ENCODE measurements around the gene SLC26A8. TPM values are rescaled to one million over a fixed set of nuclear protein-coding genes. Genes with fewer than 3 reads are reported as not detected.

Gene SLC26A8
- polyA plus RNA-seq, 3 donors: 0.52 to 1.7 (median 1.5) TPM

DNA sequence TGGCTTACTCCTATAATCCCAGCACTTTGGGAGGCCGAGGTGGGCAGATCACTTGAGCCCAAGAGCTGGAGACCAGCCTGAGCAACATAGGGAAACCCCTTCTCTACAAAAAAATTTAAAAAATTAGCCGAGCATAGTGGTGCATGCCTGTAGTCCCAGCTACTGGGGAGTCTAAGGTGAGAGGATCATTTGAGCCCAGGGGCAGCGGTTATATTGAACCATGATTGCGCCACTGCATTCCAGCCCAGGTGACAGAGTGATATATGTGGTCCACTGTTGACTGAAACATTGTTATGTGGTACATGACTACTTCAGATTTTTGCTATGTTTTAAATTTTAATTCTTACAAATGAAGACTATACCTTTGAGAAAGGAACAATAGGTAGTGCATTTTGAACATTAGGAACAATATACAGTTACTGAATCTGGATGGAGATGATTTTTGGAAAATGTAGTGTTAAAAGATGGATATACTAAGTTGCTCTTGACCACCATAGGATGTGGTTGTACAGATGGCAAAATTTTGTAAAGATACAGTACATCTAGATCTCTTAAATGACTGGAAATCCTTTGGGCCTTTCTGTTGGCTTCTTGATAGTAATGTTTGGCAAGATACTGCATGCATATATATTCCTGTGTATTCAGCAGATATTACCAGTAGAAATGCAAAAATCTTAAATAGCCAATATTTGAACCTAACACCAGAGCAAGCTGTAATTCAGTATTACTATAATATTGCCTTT, 39.0 kb upstream of the SLC26A8 start:
- TF ChIP-seq, protein P1, sequence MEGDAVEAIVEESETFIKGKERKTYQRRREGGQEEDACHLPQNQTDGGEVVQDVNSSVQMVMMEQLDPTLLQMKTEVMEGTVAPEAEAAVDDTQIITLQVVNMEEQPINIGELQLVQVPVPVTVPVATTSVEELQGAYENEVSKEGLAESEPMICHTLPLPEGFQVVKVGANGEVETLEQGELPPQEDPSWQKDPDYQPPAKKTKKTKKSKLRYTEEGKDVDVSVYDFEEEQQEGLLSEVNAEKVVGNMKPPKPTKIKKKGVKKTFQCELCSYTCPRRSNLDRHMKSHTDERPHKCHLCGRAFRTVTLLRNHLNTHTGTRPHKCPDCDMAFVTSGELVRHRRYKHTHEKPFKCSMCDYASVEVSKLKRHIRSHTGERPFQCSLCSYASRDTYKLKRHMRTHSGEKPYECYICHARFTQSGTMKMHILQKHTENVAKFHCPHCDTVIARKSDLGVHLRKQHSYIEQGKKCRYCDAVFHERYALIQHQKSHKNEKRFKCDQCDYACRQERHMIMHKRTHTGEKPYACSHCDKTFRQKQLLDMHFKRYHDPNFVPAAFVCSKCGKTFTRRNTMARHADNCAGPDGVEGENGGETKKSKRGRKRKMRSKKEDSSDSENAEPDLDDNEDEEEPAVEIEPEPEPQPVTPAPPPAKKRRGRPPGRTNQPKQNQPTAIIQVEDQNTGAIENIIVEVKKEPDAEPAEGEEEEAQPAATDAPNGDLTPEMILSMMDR (IDR thresholded peaks at IDR 0.05): no peak
- H3K9ac ChIP-seq (ENCODE audit: insufficient read depth, low read length, poor library complexity, severe bottlenecking): no peak overlapping the region
- no peak overlapping the region for H3K4me3 ChIP-seq (replicated peaks in 1 of 3; ENCODE audit: low read depth in 2 of 3, low read length in 3 of 3)
- peaks cover 46 to 88% of the 10 kb centered on the region in 2 donors for H3K36me3 ChIP-seq (replicated peaks in 1 of 2; ENCODE audit: control insufficient read depth in 1 of 2, insufficient read depth in 2 of 2, low read length in 2 of 2)
- peaks cover 100% of the 10 kb centered on the region for H4K20me1 ChIP-seq (ENCODE audit: insufficient read depth, low read length)
- DNase-seq: no peak
- peaks cover 40% of the 10 kb centered on the region for H3K4me1 Mint-ChIP-seq
- H3K27me3 ChIP-seq (ENCODE audit: control insufficient read depth in 2 of 2, insufficient read depth in 2 of 2, low read length in 2 of 2): no peaks in the 10 kb centered on the region
- no peak overlapping the region for H2AFZ ChIP-seq (ENCODE audit: insufficient read depth, low read depth, low read length, poor library complexity, severe bottlenecking)
- peaks cover 100% of the 10 kb centered on the region for H3K79me2 ChIP-seq (ENCODE audit: insufficient read depth, low read length)
- H3K27ac ChIP-seq (ENCODE audit: low read depth in 1 of 2, low read length in 2 of 2): peak overlapping the region in 1 of 2 donors; percentile 60
- no peak overlapping the region for H3K4me3 Mint-ChIP-seq
- peaks cover 42 to 73% of the 10 kb centered on the region in 2 donors for H3K36me3 Mint-ChIP-seq
- H3K4me1 ChIP-seq (ENCODE audit: control insufficient read depth in 1 of 2, insufficient read depth in 2 of 2, low read length in 2 of 2): peaks cover 0 to 14% of the 10 kb centered on the region in 2 donors
- peak overlapping the region in 3 of 7 donors; percentile 39 to 82 (median 80) for H3K27ac Mint-ChIP-seq
- intact Hi-C loops (cut with micrococcal nuclease): no loop called here
- H3K9me3 Mint-ChIP-seq: peaks cover 0 to 4% (median 0%) of the 10 kb centered on the region in 7 donors
- no peaks in the 10 kb centered on the region for H3K9me3 ChIP-seq (replicated peaks in 1 of 2; ENCODE audit: control insufficient read depth in 1 of 2, insufficient read depth in 1 of 2, low read length in 2 of 2)
- H3K27me3 Mint-ChIP-seq (ENCODE audit: low read depth in 3 of 3): no peaks in the 10 kb centered on the region
- no peak overlapping the region for H3K4me2 ChIP-seq (replicated peaks; ENCODE audit: extremely low read depth, low read length, poor library complexity, severe bottlenecking)
- 100% methylated on average over 1 of the region's 4 CpGs for WGBS (ENCODE audit: insufficient coverage)

GRCh38 chr6:36062247-36062646, 37.8 kb upstream of the SLC26A8 start:
- Mint-ChIP-seq H3K27me3 (ENCODE audit: low read depth in 3 of 3) (no peaks in the 10 kb centered on the region), H3K36me3 (peaks cover 43 to 77% of the 10 kb centered on the region in 2 donors), H3K27ac (no peak overlapping the region), H3K4me3 (no peak overlapping the region), H3K4me1 (peaks cover 34% of the 10 kb centered on the region), H3K9me3 (no peaks in the 10 kb centered on the region)
- no peak overlapping the region for H3K4me3 ChIP-seq (replicated peaks in 1 of 3; ENCODE audit: low read depth in 2 of 3, low read length in 3 of 3)
- H3K27me3 ChIP-seq (ENCODE audit: control insufficient read depth in 2 of 2, insufficient read depth in 2 of 2, low read length in 2 of 2): no peaks in the 10 kb centered on the region
- WGBS (ENCODE audit: insufficient coverage): no CpG with 5 or more reads among the region's 2 CpGs
- peaks cover 0 to 14% of the 10 kb centered on the region in 2 donors for H3K4me1 ChIP-seq (ENCODE audit: control insufficient read depth in 1 of 2, insufficient read depth in 2 of 2, low read length in 2 of 2)
- H3K79me2 ChIP-seq (ENCODE audit: insufficient read depth, low read length): peaks cover 100% of the 10 kb centered on the region
- TF ChIP-seq, protein P1 (IDR thresholded peaks at IDR 0.05): no peak
- intact Hi-C loops (cut with micrococcal nuclease): no loop called here
- peaks cover 47 to 88% of the 10 kb centered on the region in 2 donors for H3K36me3 ChIP-seq (replicated peaks in 1 of 2; ENCODE audit: control insufficient read depth in 1 of 2, insufficient read depth in 2 of 2, low read length in 2 of 2)
- H3K27ac ChIP-seq (ENCODE audit: low read depth in 1 of 2, low read length in 2 of 2): no peak overlapping the region
- H4K20me1 ChIP-seq (ENCODE audit: insufficient read depth, low read length): peaks cover 100% of the 10 kb centered on the region
- H3K9me3 ChIP-seq (replicated peaks in 1 of 2; ENCODE audit: control insufficient read depth in 1 of 2, insufficient read depth in 1 of 2, low read length in 2 of 2): no peaks in the 10 kb centered on the region
- no peak overlapping the region for H3K4me2 ChIP-seq (replicated peaks; ENCODE audit: extremely low read depth, low read length, poor library complexity, severe bottlenecking)
- DNase-seq: no peak
- no peak overlapping the region for H2AFZ ChIP-seq (ENCODE audit: insufficient read depth, low read depth, low read length, poor library complexity, severe bottlenecking)
- no peak overlapping the region for H3K9ac ChIP-seq (ENCODE audit: insufficient read depth, low read length, poor library complexity, severe bottlenecking)

Data from CD14-positive monocyte (primary cell).